Suprapubic skin (tissue), 3 donors: Measurements from ENCODE around the gene STAC3.

Experiments
- POLR2A ChIP-seq, 2 donors: fragments of 450-650 bp; IDR thresholded peaks; one replicate each; pipeline ENCODE4 v1.6.1; 2017; ENCODE audit warnings: antibody characterized with exemption in 2 of 2, mild to moderate bottlenecking in 2 of 2, moderate library complexity in 2 of 2
- TF ChIP-seq, protein P1 (sequence below), 2 donors: fragments of 200-600 bp in 1 of 2; fragments of 450-650 bp in 1 of 2; sonication (generic) in 1 of 2; IDR thresholded peaks; one replicate each; pipeline ENCODE4 v1.5.1; 2016 to 2019; ENCODE audit warnings: antibody characterized with exemption in 2 of 2, mild to moderate bottlenecking in 1 of 2, moderate library complexity in 1 of 2

DNA sequence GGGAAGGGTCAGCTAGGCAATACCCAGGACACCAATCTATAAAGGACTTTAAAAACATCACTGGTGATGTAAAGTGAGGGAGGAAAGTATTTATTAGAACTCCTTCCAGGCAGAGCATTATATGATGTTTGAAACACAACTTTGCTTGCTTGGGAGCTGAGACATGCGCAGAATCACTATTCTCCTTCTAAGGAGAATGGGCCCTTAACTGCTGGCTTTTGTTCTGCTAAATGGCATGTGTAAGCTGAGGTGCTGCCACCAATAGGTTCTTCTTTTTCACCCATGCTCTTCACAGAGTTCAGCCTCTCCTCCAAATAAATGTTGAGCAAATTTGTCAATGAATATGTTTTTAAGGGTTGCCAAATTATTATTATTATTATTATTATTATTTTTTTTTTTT, 3.9 kb downstream of the STAC3 start:
- no peak for TF ChIP-seq POLR2A (IDR thresholded peaks at IDR 0.05)
- TF ChIP-seq, protein P1, sequence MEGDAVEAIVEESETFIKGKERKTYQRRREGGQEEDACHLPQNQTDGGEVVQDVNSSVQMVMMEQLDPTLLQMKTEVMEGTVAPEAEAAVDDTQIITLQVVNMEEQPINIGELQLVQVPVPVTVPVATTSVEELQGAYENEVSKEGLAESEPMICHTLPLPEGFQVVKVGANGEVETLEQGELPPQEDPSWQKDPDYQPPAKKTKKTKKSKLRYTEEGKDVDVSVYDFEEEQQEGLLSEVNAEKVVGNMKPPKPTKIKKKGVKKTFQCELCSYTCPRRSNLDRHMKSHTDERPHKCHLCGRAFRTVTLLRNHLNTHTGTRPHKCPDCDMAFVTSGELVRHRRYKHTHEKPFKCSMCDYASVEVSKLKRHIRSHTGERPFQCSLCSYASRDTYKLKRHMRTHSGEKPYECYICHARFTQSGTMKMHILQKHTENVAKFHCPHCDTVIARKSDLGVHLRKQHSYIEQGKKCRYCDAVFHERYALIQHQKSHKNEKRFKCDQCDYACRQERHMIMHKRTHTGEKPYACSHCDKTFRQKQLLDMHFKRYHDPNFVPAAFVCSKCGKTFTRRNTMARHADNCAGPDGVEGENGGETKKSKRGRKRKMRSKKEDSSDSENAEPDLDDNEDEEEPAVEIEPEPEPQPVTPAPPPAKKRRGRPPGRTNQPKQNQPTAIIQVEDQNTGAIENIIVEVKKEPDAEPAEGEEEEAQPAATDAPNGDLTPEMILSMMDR (IDR thresholded peaks at IDR 0.05): no peak
